H7 (cell line): ENCODE data around the gene FBXW4. TPM values are rescaled to one million over a fixed set of nuclear protein-coding genes. Genes with fewer than 3 reads are reported as not detected.
A peak's percentile ranks its signal among the peaks of the same experiment; 100 is the strongest.

Source experiments
- DNase-seq: peaks from one replicate; pipeline ENCODE4 v3.0.0; 2012
- H3K27me3 ChIP-seq: 2 replicates; pipeline ENCODE4 v1.6.0; 2011; ENCODE audit warnings: mild to moderate bottlenecking, low read length; ENCODE audit not compliant: control insufficient read depth, insufficient read depth
- H3K36me3 ChIP-seq: replicated peaks from 2 replicates; pipeline ENCODE4 v1.5.1; 2011; ENCODE audit warnings: low read length; ENCODE audit not compliant: control insufficient read depth, insufficient read depth
- H3K4me3 ChIP-seq: 2 replicates; pipeline ENCODE4 v1.5.1; 2011; ENCODE audit warnings: low read depth, mild to moderate bottlenecking, control low read depth, low read length, moderate library complexity; ENCODE audit not compliant: insufficient read depth
- total RNA-seq: library from RNA; depleted of rRNA; stranded (reverse); fragments of >200 nt; shearing (Covaris generic); gene quantifications from 2 replicates; pipeline ENCODE4 v1.2.3, GENCODE V29; 2014; rRNA removed

Gene FBXW4, protein sequence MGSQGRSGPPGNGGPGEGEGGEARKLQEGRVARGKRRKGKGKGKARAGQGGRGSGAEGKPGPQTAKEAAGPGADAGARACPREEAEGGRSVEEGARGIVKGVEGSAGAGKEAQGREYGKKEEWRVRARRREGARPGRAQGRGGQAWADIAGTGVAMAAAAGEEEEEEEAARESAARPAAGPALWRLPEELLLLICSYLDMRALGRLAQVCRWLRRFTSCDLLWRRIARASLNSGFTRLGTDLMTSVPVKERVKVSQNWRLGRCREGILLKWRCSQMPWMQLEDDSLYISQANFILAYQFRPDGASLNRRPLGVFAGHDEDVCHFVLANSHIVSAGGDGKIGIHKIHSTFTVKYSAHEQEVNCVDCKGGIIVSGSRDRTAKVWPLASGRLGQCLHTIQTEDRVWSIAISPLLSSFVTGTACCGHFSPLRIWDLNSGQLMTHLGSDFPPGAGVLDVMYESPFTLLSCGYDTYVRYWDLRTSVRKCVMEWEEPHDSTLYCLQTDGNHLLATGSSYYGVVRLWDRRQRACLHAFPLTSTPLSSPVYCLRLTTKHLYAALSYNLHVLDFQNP
- total RNA-seq: 25.2 and 25.4 TPM in 2 replicates

DNA sequence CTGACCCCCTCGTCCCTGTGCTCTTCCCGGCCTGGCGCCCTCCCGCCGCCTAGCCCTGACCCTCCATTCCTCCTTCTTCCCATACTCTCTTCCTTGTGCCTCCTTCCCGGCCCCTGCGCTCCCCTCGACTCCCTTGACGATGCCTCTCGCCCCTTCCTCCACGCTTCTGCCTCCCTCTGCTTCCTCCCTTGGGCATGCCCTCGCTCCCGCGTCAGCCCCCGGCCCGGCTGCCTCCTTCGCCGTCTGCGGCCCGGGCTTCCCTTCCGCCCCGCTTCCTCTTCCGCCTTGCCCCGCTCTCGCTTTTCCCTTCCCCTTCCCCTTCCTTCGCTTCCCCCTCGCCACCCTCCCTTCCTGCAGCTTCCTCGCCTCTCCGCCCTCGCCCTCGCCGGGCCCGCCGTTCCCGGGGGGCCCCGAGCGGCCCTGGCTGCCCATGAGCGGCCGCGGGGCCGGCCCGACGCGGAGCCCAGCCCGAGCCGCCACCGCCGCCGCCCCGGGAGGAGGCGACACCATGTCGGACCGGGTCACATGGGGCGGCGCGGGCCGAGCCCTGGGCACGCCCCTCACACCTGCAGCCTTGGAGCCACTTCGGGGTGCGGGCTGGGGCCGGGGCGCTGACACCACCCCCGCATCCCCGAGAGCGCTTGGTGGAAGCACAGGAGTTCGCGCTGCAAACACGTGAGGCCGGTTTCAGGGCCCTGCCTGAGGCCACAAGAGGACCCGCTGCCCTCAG is at the start of gene FBXW4:
Gene FBXW4 (minus strand): TSS at position 497 of the 730 bp plus-strand sequence. CDS start 65 bp downstream, at position 432.
- DNase-seq: peak; percentile 89
- Histone ChIP-seq H3K27me3 (no peaks in the 10 kb centered on the region), H3K4me3 (peak within 1 kb of the TSS; percentile 87), H3K36me3 (no peaks in the 10 kb centered on the region)

GRCh38 chr10:101744267-101744666 is 49.3 kb upstream of the FBXW4 start:
- DNase-seq: no peak
- no peaks in the 10 kb centered on the region for H3K36me3 ChIP-seq
- no peaks in the 10 kb centered on the region for H3K27me3 ChIP-seq
- H3K4me3 ChIP-seq: no peak overlapping the region

GRCh38 chr10:101741938-101742337 is 47.0 kb upstream of the FBXW4 start:
- Histone ChIP-seq H3K4me3 (no peak overlapping the region), H3K36me3 (no peaks in the 10 kb centered on the region), H3K27me3 (no peaks in the 10 kb centered on the region)
- DNase-seq: no peak

- Histone ChIP-seq H3K4me3 (no peak overlapping the region), H3K36me3 (no peaks in the 10 kb centered on the region), H3K27me3 (no peaks in the 10 kb centered on the region)
- DNase-seq: no peak
Observed at GRCh38 chr10:101736666-101737065, 41.7 kb upstream of the FBXW4 start.

DNA sequence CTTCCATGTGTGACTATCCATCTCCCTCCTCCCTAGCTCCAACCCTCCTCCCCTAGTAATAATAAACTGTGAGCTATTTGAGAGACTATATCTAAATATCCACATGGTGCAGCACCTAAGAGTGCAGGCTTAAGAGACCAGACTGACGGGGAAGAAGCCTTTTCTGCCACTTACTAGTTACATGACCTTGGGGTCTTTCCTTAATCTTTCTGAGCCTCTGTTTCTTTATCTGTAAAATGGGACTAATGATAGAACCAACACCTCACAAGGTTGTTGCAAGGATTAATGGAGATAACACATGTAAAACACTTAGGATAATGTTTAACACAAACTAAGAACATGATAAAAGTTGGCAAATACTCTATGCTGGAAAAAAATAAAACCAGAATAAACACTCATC is 37.1 kb upstream of the FBXW4 start:
- DNase-seq: no peak
- no peak overlapping the region for H3K4me3 ChIP-seq

GRCh38 chr10:101726115-101726387 is 31.1 kb upstream of the FBXW4 start:
- no peak for DNase-seq
- H3K27me3 ChIP-seq: no peaks in the 10 kb centered on the region
- H3K4me3 ChIP-seq: no peak overlapping the region
- no peaks in the 10 kb centered on the region for H3K36me3 ChIP-seq

More for the DNA sequence above, 37.1 kb upstream of the FBXW4 start:
- Histone ChIP-seq H3K36me3 (no peaks in the 10 kb centered on the region), H3K27me3 (no peaks in the 10 kb centered on the region)

DNA sequence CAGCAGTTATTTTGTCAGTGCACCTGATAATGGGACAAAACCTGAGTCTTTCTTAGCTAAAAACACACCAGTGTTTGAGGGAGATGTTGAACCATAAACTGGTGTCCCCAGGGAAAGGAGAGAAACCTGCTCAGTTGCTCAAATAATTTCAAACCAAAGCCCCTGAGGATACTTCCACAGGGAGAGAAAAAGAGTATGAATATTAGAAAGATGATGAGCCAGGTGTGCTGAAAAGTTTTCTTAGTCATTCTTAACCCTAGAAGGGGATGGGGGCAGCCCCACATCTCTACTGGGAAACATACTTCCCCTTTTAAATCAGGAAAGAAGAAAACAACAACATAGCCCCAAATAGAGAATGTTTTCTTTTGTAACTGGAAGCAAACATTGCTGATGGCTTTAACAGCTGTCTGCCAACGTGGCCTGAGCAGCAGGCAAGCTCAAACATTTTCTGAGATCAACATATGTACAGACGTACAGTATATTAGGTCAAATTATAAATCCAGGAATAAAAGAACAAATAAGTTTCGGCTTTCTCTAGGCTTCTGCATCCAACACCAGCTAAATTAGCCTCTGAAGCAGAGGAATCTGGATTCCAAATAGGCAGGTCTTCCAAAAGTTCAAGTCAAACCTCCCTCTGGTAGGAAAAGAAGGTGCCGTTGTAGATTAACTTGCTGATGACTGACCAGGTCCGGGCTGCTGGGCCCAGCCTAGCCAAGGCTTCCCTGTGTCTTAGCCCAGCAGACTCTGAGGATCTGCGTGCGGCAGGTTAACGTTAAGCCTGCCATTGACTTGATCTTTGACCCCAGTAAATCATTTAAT is 30.5 kb upstream of the FBXW4 start:
- Histone ChIP-seq H3K27me3 (no peaks in the 10 kb centered on the region), H3K4me3 (no peak overlapping the region), H3K36me3 (no peaks in the 10 kb centered on the region)
- no peak for DNase-seq

DNA sequence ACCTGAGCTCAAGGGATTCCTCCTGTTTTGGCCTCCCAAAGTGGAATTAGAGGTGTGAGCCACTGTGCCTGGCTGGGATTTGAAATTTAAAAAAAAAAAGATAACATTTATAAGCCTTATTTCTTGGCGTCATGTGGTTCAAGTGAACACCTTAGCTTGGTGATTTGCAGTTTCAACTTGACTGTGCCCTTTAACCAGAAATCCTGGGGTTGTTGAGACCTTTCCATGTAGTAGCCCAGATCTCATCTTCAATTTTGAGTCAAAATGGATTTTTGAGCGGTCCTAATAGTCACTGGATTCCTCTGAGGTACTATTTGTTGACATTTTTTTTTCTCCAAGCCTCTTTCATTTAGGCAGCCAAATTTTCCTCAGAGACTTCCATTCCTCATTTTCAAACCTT is 29.5 kb upstream of the FBXW4 start:
- no peak overlapping the region for H3K4me3 ChIP-seq
- H3K36me3 ChIP-seq: no peaks in the 10 kb centered on the region
- no peak for DNase-seq
- H3K27me3 ChIP-seq: no peaks in the 10 kb centered on the region

DNA sequence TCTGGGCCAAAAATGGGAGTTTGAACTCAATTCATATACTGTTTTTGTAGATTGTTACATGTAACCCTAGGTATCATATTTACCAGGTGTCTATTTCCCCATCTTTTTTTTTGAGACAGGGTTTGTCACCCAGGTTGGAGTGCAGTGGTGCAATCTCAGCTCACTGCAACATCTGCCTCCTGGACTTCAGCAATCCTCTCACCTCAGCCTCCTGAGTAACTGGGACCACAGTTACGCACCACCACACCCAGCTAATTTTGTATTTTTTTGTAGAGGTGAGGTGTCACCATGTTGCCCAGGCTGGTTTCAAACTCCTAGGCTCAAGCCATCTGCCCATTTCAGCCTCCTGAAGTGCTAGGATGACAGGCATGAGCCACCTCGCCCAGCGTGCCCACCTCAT is 28.2 kb upstream of the FBXW4 start:
- no peak for DNase-seq

DNA sequence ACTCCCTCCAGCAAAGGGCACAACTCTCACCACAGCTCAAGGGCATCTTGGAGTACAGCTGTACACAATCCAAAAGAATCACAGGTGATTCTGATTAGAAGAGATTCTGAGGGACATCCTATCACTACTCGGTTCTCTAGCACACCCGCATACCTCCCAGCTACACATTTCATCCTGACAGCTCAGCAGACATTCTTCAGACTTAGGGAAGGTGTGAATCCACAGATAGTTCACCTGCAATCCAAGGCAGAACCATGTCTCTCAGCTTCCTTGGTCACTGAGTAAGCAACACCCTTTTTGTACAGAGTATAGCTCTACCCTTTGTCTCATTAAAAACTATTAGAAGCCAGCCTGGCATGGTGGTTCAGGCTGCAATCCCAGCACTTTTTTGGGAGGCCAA is 26.8 kb upstream of the FBXW4 start:
- no peak for DNase-seq
- Histone ChIP-seq H3K4me3 (no peak overlapping the region), H3K27me3 (no peaks in the 10 kb centered on the region), H3K36me3 (no peaks in the 10 kb centered on the region)

More for the DNA sequence above, 28.2 kb upstream of the FBXW4 start:
- Histone ChIP-seq H3K4me3 (no peak overlapping the region), H3K36me3 (no peaks in the 10 kb centered on the region), H3K27me3 (no peaks in the 10 kb centered on the region)

GRCh38 chr10:101720606-101721230 is 25.7 kb upstream of the FBXW4 start:
- DNase-seq: no peak
- no peak overlapping the region for H3K4me3 ChIP-seq
- no peaks in the 10 kb centered on the region for H3K36me3 ChIP-seq
- H3K27me3 ChIP-seq: no peaks in the 10 kb centered on the region

- Histone ChIP-seq H3K36me3 (no peaks in the 10 kb centered on the region), H3K4me3 (no peak overlapping the region), H3K27me3 (no peaks in the 10 kb centered on the region)
- no peak for DNase-seq
Observed at GRCh38 chr10:101718690-101719275, 23.8 kb upstream of the FBXW4 start.

DNA sequence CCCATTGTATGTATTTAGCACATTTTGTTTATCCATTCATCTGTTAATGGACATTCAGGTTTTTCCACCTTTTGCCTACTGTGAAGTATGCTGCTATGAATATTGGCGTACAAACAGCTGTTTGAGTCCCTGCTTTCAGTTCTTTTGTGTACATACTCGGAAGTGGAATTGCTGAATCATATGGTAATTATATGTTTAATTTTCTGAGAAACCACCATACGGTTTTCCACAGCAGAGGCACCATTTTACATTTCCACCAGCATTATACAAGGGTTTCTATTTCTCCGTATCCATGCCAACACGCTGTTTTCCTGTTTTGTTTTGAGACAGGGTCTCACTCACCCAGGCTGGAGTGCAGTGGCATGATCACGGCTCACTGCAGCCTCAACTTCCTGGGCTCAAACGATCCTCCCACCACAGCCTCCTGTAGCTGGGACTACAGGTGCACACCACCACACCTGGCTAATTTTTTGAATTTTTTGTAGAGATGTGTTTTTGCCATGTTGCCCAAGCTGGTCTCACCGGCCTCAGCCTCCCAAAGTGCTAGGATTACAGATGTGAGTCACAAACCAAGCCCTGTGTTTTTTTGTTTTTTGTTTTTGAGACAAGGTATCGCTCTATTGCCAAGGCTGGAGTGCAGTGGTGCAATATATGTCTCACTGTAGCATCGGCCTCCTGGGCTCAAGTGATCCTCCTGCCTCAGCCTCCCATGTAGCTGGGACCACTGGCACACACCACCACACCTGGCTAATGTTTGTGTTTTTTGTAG is 22.1 kb upstream of the FBXW4 start:
- DNase-seq: no peak
- Histone ChIP-seq H3K27me3 (no peaks in the 10 kb centered on the region), H3K36me3 (no peaks in the 10 kb centered on the region), H3K4me3 (no peak overlapping the region)
